Activated naive CD8-positive, alpha-beta T cell (primary cell): ENCODE measurements around the gene ASTN1.

ENCODE experiments used
- H3K27ac Mint-ChIP-seq: one replicate; pipeline ENCODE4 v1.8.0; 2021; ENCODE audit warnings: mixed read lengths
- H3K27me3 Mint-ChIP-seq: one replicate; pipeline ENCODE4 v1.8.0; 2021; ENCODE audit warnings: mixed read lengths
- H3K36me3 Mint-ChIP-seq: one replicate; pipeline ENCODE4 v1.8.0; 2021; ENCODE audit warnings: mixed read lengths
- H3K4me1 Mint-ChIP-seq: one replicate; pipeline ENCODE4 v1.8.0; 2021; ENCODE audit warnings: low read depth, mixed read lengths
- H3K4me3 Mint-ChIP-seq: one replicate; pipeline ENCODE4 v1.8.0; 2021; ENCODE audit warnings: mild to moderate bottlenecking, mixed read lengths
- H3K9me3 Mint-ChIP-seq: one replicate; pipeline ENCODE4 v1.8.0; 2021; ENCODE audit warnings: low read depth, mixed read lengths

Gene ASTN1

DNA sequence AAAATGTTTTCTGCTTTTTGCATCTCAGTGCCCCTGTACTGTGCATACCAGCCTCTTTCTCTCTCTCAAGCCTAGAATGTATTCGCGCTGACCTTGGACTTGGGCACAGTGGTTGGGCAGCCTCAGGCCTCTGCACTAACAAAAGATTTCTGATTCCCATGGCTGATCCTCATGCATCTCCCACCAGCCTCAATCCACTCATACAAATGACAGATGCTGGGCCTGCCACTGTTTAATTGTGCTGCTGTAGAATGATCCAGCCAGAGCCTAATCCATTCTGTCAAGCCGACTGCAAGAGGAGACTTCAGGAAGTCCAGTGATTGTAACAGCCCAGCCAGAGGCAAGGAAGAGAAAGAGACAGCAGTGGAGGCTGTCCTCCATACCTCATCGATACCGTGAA, 180.8 kb downstream of the ASTN1 start:
- Mint-ChIP-seq H3K4me3 (no peak overlapping the region), H3K36me3 (no peaks in the 10 kb centered on the region), H3K27ac (no peak overlapping the region), H3K27me3 (no peaks in the 10 kb centered on the region), H3K4me1 (no peaks in the 10 kb centered on the region), H3K9me3 (no peaks in the 10 kb centered on the region)

DNA sequence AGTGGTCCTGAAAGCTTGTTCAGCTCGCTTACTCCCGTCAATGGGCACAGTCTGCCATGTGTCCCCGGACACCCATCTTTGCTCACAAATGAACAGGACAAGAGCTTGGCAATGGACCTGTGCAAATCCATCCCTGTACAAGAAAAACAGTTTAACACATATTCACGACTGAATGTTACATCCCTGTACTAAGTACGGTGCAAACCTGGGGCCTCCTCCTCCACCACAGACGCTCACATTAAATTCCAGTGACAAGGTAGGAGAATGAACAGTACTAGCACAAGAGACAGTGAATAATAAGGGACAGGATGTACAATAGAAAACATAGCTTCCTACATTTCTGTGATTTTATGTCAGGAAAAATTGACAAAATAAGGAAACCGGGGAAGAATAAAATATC, 187.7 kb downstream of the ASTN1 start:
- H3K9me3 Mint-ChIP-seq = no peaks in the 10 kb centered on the region
- no peaks in the 10 kb centered on the region for H3K36me3 Mint-ChIP-seq
- H3K4me3 Mint-ChIP-seq = no peak overlapping the region
- no peaks in the 10 kb centered on the region for H3K27me3 Mint-ChIP-seq
- no peak overlapping the region for H3K27ac Mint-ChIP-seq
- H3K4me1 Mint-ChIP-seq = no peaks in the 10 kb centered on the region

- no peaks in the 10 kb centered on the region for H3K27me3 Mint-ChIP-seq
- no peaks in the 10 kb centered on the region for H3K36me3 Mint-ChIP-seq
- no peak overlapping the region for H3K27ac Mint-ChIP-seq
- H3K4me1 Mint-ChIP-seq = no peaks in the 10 kb centered on the region
- H3K9me3 Mint-ChIP-seq = no peaks in the 10 kb centered on the region
- H3K4me3 Mint-ChIP-seq = no peak overlapping the region
Observed at GRCh38 chr1:176976225-176976624, 188.3 kb downstream of the ASTN1 start.

GRCh38 chr1:176964687-176965086, 199.8 kb downstream of the ASTN1 start:
- no peak overlapping the region for H3K4me3 Mint-ChIP-seq
- no peaks in the 10 kb centered on the region for H3K36me3 Mint-ChIP-seq
- no peak overlapping the region for H3K27ac Mint-ChIP-seq
- H3K9me3 Mint-ChIP-seq = no peaks in the 10 kb centered on the region
- peaks cover 1% of the 10 kb centered on the region for H3K27me3 Mint-ChIP-seq
- H3K4me1 Mint-ChIP-seq = no peaks in the 10 kb centered on the region

GRCh38 chr1:176963181-176963580, 201.3 kb downstream of the ASTN1 start:
- no peaks in the 10 kb centered on the region for H3K36me3 Mint-ChIP-seq
- no peak overlapping the region for H3K27ac Mint-ChIP-seq
- no peaks in the 10 kb centered on the region for H3K9me3 Mint-ChIP-seq
- no peaks in the 10 kb centered on the region for H3K4me1 Mint-ChIP-seq
- peaks cover 1% of the 10 kb centered on the region for H3K27me3 Mint-ChIP-seq
- no peak overlapping the region for H3K4me3 Mint-ChIP-seq

DNA sequence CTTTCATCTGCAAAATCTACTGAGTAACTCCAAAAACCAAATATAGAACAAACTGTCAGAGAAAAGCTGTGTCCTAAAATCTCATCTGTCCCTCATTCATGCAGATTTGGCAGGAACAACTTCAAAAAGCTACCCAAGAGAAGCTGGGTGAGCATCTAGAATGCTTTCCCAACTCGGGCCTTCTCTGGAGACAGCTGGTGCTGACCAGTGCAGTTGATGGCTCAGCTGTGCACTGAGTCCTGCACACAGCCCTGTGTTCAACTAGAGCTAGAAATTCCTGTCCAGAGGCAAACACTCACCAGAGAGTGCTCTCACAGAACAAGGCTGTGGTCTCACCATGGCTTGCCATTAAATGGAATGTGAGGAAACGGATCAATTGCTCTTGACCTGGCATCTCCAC, 202.8 kb downstream of the ASTN1 start:
- no peaks in the 10 kb centered on the region for H3K9me3 Mint-ChIP-seq
- H3K27ac Mint-ChIP-seq = no peak overlapping the region
- H3K36me3 Mint-ChIP-seq = no peaks in the 10 kb centered on the region
- H3K27me3 Mint-ChIP-seq = peaks cover 1% of the 10 kb centered on the region
- no peak overlapping the region for H3K4me3 Mint-ChIP-seq
- no peaks in the 10 kb centered on the region for H3K4me1 Mint-ChIP-seq

DNA sequence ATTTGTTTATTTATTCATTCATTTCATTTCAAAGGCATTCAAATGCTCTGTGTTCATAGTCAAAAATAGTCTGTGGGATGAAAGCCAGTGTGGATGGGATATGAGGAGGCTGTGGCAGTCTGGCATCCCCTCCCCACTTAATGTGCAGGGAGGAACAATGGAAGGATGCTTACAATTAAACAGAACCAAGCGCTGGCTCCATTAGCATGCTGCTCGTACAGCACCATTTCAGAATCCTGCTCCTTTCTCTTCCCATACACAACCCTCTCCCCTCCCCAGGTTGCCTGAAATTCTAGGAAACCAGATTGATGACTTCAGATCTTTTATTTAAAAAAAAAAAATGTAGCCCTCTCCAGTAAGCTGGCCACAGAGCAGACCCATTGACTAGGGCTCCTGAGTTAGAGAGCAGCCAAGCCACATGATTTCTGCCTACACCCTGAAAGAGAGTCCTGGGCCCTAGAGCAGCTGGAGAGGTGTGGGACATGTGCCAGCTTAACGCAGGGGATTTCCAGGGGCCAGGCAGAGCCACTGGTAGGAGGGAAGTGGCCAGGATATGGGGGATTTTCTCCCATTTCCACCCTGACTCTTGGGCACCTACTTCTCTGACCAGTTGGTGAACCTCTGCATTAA, 205.2 kb downstream of the ASTN1 start:
- H3K9me3 Mint-ChIP-seq = no peaks in the 10 kb centered on the region
- H3K4me1 Mint-ChIP-seq = no peaks in the 10 kb centered on the region
- H3K4me3 Mint-ChIP-seq = no peak overlapping the region
- H3K27me3 Mint-ChIP-seq = peaks cover 2% of the 10 kb centered on the region
- H3K36me3 Mint-ChIP-seq = no peaks in the 10 kb centered on the region
- H3K27ac Mint-ChIP-seq = no peak overlapping the region

GRCh38 chr1:176957603-176958002, 206.9 kb downstream of the ASTN1 start:
- H3K27me3 Mint-ChIP-seq = peaks cover 3% of the 10 kb centered on the region
- no peaks in the 10 kb centered on the region for H3K9me3 Mint-ChIP-seq
- no peak overlapping the region for H3K27ac Mint-ChIP-seq
- H3K4me1 Mint-ChIP-seq = no peaks in the 10 kb centered on the region
- H3K4me3 Mint-ChIP-seq = no peak overlapping the region
- no peaks in the 10 kb centered on the region for H3K36me3 Mint-ChIP-seq

DNA sequence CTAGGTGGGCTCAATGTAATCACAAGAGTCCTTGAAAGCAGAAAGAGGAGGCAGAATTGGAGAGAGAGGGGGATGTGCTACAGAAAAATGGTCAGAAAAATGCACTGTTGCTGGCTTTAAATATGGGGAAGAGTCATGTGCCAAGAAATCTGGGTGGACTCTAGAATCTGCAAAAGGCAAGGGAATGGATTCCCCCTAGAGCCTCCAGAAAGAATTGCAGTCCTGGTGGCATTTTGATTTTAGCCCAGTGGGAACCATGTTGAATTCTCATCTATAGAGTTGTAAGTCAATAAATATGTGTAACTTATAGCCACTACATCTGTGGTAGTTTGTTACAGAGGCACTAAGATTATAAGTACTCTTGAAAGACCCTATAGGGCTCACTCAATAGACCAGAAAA, 210.3 kb downstream of the ASTN1 start:
- Mint-ChIP-seq H3K27ac (no peak overlapping the region), H3K36me3 (no peaks in the 10 kb centered on the region), H3K27me3 (peaks cover 7% of the 10 kb centered on the region), H3K4me3 (no peak overlapping the region), H3K9me3 (no peaks in the 10 kb centered on the region), H3K4me1 (no peaks in the 10 kb centered on the region)

- H3K36me3 Mint-ChIP-seq = no peaks in the 10 kb centered on the region
- H3K27me3 Mint-ChIP-seq = peaks cover 9% of the 10 kb centered on the region
- no peaks in the 10 kb centered on the region for H3K4me1 Mint-ChIP-seq
- no peak overlapping the region for H3K4me3 Mint-ChIP-seq
- peaks cover 1% of the 10 kb centered on the region for H3K9me3 Mint-ChIP-seq
- no peak overlapping the region for H3K27ac Mint-ChIP-seq
Observed at GRCh38 chr1:176950736-176951324, 213.7 kb downstream of the ASTN1 start.

DNA sequence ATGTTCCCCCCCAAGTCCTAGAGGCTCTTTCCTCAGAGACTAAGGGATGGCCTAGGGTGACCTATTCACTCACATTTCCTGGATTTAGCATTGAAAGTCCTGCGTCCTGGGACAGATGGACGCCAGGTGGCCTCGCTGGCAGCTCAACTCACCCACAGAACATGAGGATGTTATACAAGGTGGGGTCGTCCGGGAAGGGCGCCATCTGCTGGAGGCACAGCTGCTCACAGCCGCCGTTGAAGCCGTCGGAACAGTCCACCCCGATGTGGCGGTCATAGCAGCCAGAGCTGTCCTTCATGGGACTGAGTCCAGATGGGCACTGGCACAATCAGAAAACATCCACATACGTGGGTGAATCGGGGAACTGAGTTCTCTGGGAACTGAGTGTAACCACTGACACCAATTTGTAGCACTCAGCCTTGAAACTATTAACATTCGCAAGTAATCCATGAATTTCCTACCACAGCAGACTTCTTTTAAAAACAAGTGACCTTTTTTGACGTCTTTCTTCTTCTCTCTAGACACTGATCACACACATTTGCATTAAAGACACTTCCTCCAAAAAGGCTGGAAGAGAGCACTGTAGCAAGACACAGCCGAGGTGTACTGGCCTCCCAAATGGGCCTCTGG, 215.4 kb downstream of the ASTN1 start:
- Mint-ChIP-seq H3K4me3 (no peak overlapping the region), H3K36me3 (no peaks in the 10 kb centered on the region), H3K4me1 (no peaks in the 10 kb centered on the region), H3K27me3 (peaks cover 7% of the 10 kb centered on the region), H3K27ac (no peak overlapping the region), H3K9me3 (peaks cover 3% of the 10 kb centered on the region)

- Mint-ChIP-seq H3K27me3 (peaks cover 5% of the 10 kb centered on the region), H3K36me3 (no peaks in the 10 kb centered on the region), H3K9me3 (peaks cover 11% of the 10 kb centered on the region), H3K4me3 (no peak overlapping the region), H3K4me1 (no peaks in the 10 kb centered on the region), H3K27ac (no peak overlapping the region)
Observed at GRCh38 chr1:176944606-176945005, 219.9 kb downstream of the ASTN1 start.

DNA sequence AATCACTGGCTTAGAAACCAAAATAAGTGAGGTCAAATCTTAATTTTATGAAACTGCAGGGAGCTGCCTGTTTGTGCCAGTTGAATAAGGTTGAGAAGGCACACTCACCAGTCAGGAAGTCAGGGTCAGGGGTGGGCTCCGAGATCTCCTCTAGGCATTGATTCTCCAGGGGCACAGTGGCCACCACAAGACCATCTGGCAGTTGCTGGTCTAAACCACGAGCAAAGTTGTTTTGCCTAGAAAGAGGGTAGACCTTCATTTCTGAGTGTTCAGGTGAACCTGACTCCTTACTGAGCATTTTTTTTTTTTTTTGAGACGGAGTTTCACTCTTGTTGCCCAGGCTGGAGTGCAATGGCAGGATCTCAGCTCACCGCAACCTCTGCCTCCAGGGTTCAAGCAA, 220.7 kb downstream of the ASTN1 start:
- no peaks in the 10 kb centered on the region for H3K4me1 Mint-ChIP-seq
- H3K27me3 Mint-ChIP-seq = no peaks in the 10 kb centered on the region
- H3K36me3 Mint-ChIP-seq = no peaks in the 10 kb centered on the region
- no peak overlapping the region for H3K27ac Mint-ChIP-seq
- H3K9me3 Mint-ChIP-seq = peaks cover 11% of the 10 kb centered on the region
- no peak overlapping the region for H3K4me3 Mint-ChIP-seq

GRCh38 chr1:176942346-176942745, 222.2 kb downstream of the ASTN1 start:
- Mint-ChIP-seq H3K4me3 (no peak overlapping the region), H3K36me3 (no peaks in the 10 kb centered on the region), H3K9me3 (peaks cover 11% of the 10 kb centered on the region), H3K4me1 (no peaks in the 10 kb centered on the region), H3K27ac (no peak overlapping the region), H3K27me3 (no peaks in the 10 kb centered on the region)

GRCh38 chr1:176939993-176940392, 224.5 kb downstream of the ASTN1 start:
- Mint-ChIP-seq H3K27me3 (peaks cover 1% of the 10 kb centered on the region), H3K4me1 (no peaks in the 10 kb centered on the region), H3K9me3 (peaks cover 8% of the 10 kb centered on the region), H3K4me3 (no peak overlapping the region), H3K36me3 (no peaks in the 10 kb centered on the region), H3K27ac (no peak overlapping the region)

- no peak overlapping the region for H3K27ac Mint-ChIP-seq
- no peaks in the 10 kb centered on the region for H3K36me3 Mint-ChIP-seq
- H3K9me3 Mint-ChIP-seq = peaks cover 8% of the 10 kb centered on the region
- H3K4me3 Mint-ChIP-seq = no peak overlapping the region
- no peaks in the 10 kb centered on the region for H3K4me1 Mint-ChIP-seq
- peaks cover 1% of the 10 kb centered on the region for H3K27me3 Mint-ChIP-seq
Observed at GRCh38 chr1:176938375-176938774, 226.1 kb downstream of the ASTN1 start.
